ENCODE data around the gene VIM.

VIM gene

GRCh38 chr10:17244700-17245365, 16.8 kb downstream of the VIM start (continued):
- no peak for TF ChIP-seq REST (tag by site-specific recombination; IDR thresholded peaks at IDR 0.05)
- no peak for TF ChIP-seq ZNF76 (tag by site-specific recombination; IDR thresholded peaks at IDR 0.05; ENCODE audit: borderline replicate concordance, low read depth)
- TF ChIP-seq ZNF10 (tag by site-specific recombination; IDR thresholded peaks at IDR 0.05), result no peak
- TF ChIP-seq IKZF3 (tag by site-specific recombination; IDR thresholded peaks at IDR 0.05), result no peak

DNA sequence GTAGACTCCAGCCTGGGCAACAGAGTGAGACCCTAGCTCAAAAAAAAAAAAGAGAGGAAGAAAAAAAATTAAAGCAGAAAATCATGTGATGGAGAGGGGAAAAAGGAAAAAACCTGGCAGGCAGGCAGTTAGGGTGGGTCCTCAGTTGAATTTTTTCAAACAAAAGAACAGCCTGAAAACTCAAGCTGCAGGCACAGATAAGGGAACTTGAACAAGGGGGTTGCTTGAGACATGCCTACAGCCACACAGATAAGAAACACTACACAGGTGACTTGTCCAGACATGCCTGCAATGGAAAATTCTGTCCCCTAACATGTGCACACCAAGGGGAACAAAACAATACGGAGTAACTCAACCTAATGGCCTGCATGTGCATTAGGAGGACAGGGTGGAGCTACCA, 19.2 kb downstream of the VIM start:
- ChIA-PET CTCF (interaction anchor here (0.5 to 0.9 kb wide), 2 partner anchors 10 to 419 kb away, joined by 3 read pairs; no protein-coding TSS in a partner anchor), POLR2A (no interaction called here)
- no peaks in the 10 kb centered on the region for H3K36me3 ChIP-seq (ENCODE audit: control insufficient read depth in 2 of 2, insufficient read depth in 1 of 2, low read length in 2 of 2)
- no peaks in the 10 kb centered on the region for H3K9me3 ChIP-seq (ENCODE audit: control insufficient read depth, insufficient read depth, low read depth, low read length)
- H3K4me1 ChIP-seq (ENCODE audit: control insufficient read depth, insufficient read depth, low read length), result no peaks in the 10 kb centered on the region
- H3K4me3 ChIP-seq (ENCODE audit: low read depth, low read length), result no peak overlapping the region
- TF ChIP-seq SETDB1 (IDR thresholded peaks at IDR 0.05; ENCODE audit: insufficient read length, low read length) (peak; percentile 93), ZNF2 (tag by site-specific recombination; IDR thresholded peaks at IDR 0.05) (no peak)
- no peak overlapping the region for H3K27ac ChIP-seq (ENCODE audit: extremely low read depth, low read depth, low read length)

DNA sequence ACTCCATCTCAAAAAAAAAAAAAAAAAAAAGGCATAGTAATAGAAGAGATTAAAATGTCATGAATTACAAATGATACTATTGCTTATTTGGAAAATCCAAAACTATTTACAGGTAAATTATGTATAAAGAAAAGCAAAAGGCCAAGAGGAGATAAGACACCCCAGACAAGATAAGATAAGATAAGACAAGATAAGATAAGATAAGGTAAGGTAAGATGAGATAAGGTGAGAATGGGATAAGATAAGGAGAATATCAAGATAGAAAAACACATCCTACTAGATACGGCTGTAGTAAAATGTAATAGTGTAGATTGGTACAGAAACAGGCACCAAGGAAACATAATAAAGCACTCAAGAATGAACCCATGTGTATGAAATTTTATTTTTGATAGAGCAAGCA, 20.9 kb downstream of the VIM start:
- H3K4me3 ChIP-seq (ENCODE audit: low read depth, low read length), result no peak overlapping the region
- CTCF ChIA-PET, result no interaction called here
- no peaks in the 10 kb centered on the region for H3K36me3 ChIP-seq (ENCODE audit: control insufficient read depth in 2 of 2, insufficient read depth in 1 of 2, low read length in 2 of 2)
- H3K27ac ChIP-seq (ENCODE audit: extremely low read depth, low read depth, low read length), result no peak overlapping the region
- POLR2A ChIA-PET, result no interaction called here
- no peaks in the 10 kb centered on the region for H3K9me3 ChIP-seq (ENCODE audit: control insufficient read depth, insufficient read depth, low read depth, low read length)
- no peaks in the 10 kb centered on the region for H3K4me1 ChIP-seq (ENCODE audit: control insufficient read depth, insufficient read depth, low read length)
- TF ChIP-seq, protein P1, sequence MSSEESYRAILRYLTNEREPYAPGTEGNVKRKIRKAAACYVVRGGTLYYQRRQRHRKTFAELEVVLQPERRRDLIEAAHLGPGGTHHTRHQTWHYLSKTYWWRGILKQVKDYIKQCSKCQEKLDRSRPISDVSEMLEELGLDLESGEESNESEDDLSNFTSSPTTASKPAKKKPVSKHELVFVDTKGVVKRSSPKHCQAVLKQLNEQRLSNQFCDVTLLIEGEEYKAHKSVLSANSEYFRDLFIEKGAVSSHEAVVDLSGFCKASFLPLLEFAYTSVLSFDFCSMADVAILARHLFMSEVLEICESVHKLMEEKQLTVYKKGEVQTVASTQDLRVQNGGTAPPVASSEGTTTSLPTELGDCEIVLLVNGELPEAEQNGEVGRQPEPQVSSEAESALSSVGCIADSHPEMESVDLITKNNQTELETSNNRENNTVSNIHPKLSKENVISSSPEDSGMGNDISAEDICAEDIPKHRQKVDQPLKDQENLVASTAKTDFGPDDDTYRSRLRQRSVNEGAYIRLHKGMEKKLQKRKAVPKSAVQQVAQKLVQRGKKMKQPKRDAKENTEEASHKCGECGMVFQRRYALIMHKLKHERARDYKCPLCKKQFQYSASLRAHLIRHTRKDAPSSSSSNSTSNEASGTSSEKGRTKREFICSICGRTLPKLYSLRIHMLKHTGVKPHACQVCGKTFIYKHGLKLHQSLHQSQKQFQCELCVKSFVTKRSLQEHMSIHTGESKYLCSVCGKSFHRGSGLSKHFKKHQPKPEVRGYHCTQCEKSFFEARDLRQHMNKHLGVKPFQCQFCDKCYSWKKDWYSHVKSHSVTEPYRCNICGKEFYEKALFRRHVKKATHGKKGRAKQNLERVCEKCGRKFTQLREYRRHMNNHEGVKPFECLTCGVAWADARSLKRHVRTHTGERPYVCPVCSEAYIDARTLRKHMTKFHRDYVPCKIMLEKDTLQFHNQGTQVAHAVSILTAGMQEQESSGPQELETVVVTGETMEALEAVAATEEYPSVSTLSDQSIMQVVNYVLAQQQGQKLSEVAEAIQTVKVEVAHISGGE (tag by site-specific recombination; conservative IDR thresholded peaks at IDR 0.05; ENCODE audit: low read depth), result no peak; the same call in 1 of the 2 replicates
- TF ChIP-seq ZBTB1 (tag by site-specific recombination; IDR thresholded peaks at IDR 0.05) (no peak), FEZF1 (tag by site-specific recombination; IDR thresholded peaks at IDR 0.05) (peak; percentile 80), ZNF394 (tag by site-specific recombination; IDR thresholded peaks at IDR 0.05; ENCODE audit: borderline replicate concordance) (no peak), ZNF146 (tag by site-specific recombination; IDR thresholded peaks at IDR 0.05) (no peak), KLF8 (tag by site-specific recombination; IDR thresholded peaks at IDR 0.05) (no peak), ZNF530 (tag by site-specific recombination; IDR thresholded peaks at IDR 0.05; ENCODE audit: low read depth) (no peak), ZBTB26 (tag by site-specific recombination; optimal IDR thresholded peaks at IDR 0.05) (no peak), HOXD13 (CRISPR knock-in tag; IDR thresholded peaks at IDR 0.05; ENCODE audit: borderline replicate concordance) (no peak), HIC1 (tag by site-specific recombination; IDR thresholded peaks at IDR 0.05) (no peak), BCL11B (tag by site-specific recombination; IDR thresholded peaks at IDR 0.05; ENCODE audit: low read depth) (0 out of 2 replicates have a peak, but pooled peaks have one; percentile 50), ZXDB (tag by site-specific recombination; IDR thresholded peaks at IDR 0.05) (peak; percentile 82), ZSCAN16 (tag by site-specific recombination; IDR thresholded peaks at IDR 0.05) (no peak), ZNF274 (IDR thresholded peaks at IDR 0.05; ENCODE audit: low read length) (no peak), ZNF274 (tag by site-specific recombination; IDR thresholded peaks at IDR 0.05; ENCODE audit: borderline replicate concordance) (no peak)
- TF ChIP-seq, protein P2, sequence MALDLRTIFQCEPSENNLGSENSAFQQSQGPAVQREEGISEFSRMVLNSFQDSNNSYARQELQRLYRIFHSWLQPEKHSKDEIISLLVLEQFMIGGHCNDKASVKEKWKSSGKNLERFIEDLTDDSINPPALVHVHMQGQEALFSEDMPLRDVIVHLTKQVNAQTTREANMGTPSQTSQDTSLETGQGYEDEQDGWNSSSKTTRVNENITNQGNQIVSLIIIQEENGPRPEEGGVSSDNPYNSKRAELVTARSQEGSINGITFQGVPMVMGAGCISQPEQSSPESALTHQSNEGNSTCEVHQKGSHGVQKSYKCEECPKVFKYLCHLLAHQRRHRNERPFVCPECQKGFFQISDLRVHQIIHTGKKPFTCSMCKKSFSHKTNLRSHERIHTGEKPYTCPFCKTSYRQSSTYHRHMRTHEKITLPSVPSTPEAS (tag by site-specific recombination; IDR thresholded peaks at IDR 0.05), result no peak

Measured in HEK293 (cell line).